ENCODE measurements around the gene TMPRSS12. TPM values are rescaled to one million over a fixed set of nuclear protein-coding genes. Genes with fewer than 3 reads are reported as not detected.
"Not testable (repeated sequence)": the region's sequence is repeated elsewhere in the genome, so short reads cannot be mapped to it uniquely, and the experiment has no call there.

The TMPRSS12 gene
- total RNA-seq, 4 donors from 2014 or later, result 0.34 TPM; not detected in 3

GRCh38 chr12:50901685-50902113, 59.0 kb downstream of the TMPRSS12 start:
- Histone ChIP-seq H3K4me3 (no peak overlapping the region), H3K4me1 (no peaks in the 10 kb centered on the region), H3K27ac (no peak overlapping the region), H3K9me3 (no peaks in the 10 kb centered on the region), H3K27me3 (no peaks in the 10 kb centered on the region), H3K36me3 (no peaks in the 10 kb centered on the region)
- TF ChIP-seq EP300 (IDR thresholded peaks at IDR 0.05) (no peak), POLR2A (IDR thresholded peaks at IDR 0.05) (no peak), POLR2AphosphoS5 (IDR thresholded peaks at IDR 0.05) (no peak), CTCF (IDR thresholded peaks at IDR 0.05) (no peak)
- WGBS, result 88% methylated on average over 2 of the region's 4 CpGs
- DNase-seq (ENCODE audit: low spot score in 2 of 2), result no peak

GRCh38 chr12:50908479-50908878, 65.8 kb downstream of the TMPRSS12 start:
- WGBS, result 92% methylated on average over 5 of the region's 5 CpGs
- not testable (repeated sequence) for H3K4me1 ChIP-seq; H3K9me3 ChIP-seq; H3K27ac ChIP-seq; DNase-seq (ENCODE audit: low spot score in 2 of 2); H3K4me3 ChIP-seq; H3K36me3 ChIP-seq; H3K27me3 ChIP-seq

GRCh38 chr12:50912361-50912760, 69.6 kb downstream of the TMPRSS12 start:
- H3K36me3 ChIP-seq; H3K4me1 ChIP-seq; DNase-seq (ENCODE audit: low spot score in 2 of 2); H3K27ac ChIP-seq; H3K27me3 ChIP-seq; H3K4me3 ChIP-seq: not testable (repeated sequence)
- WGBS, result 81% methylated on average over 6 of the region's 6 CpGs
- H3K9me3 ChIP-seq, result peaks cover 15% of the 10 kb centered on the region

- TF ChIP-seq EP300 (IDR thresholded peaks at IDR 0.05), result no peak
- TF ChIP-seq POLR2AphosphoS5 (IDR thresholded peaks at IDR 0.05), result no peak
- TF ChIP-seq CTCF (IDR thresholded peaks at IDR 0.05), result no peak
- DNase-seq (ENCODE audit: low spot score in 2 of 2), result no peak
These were observed 70.5 kb downstream of the TMPRSS12 start for GRCh38 chr12:50913224-50913623.

GRCh38 chr12:50914872-50915484, 72.3 kb downstream of the TMPRSS12 start:
- Histone ChIP-seq H3K9me3 (peaks cover 15% of the 10 kb centered on the region), H3K36me3 (no peaks in the 10 kb centered on the region), H3K27me3 (no peaks in the 10 kb centered on the region), H3K4me1 (no peaks in the 10 kb centered on the region), H3K4me3 (no peak overlapping the region), H3K27ac (no peak overlapping the region)
- TF ChIP-seq EP300 (IDR thresholded peaks at IDR 0.05) (no peak), POLR2AphosphoS5 (IDR thresholded peaks at IDR 0.05) (no peak), POLR2A (IDR thresholded peaks at IDR 0.05) (no peak), CTCF (IDR thresholded peaks at IDR 0.05) (no peak)
- WGBS, result 87% methylated on average over 6 of the region's 6 CpGs
- DNase-seq (ENCODE audit: low spot score in 2 of 2), result no peak

More at GRCh38 chr12:50913224-50913623, 70.5 kb downstream of the TMPRSS12 start:
- H3K4me1 ChIP-seq, result no peaks in the 10 kb centered on the region
- no peaks in the 10 kb centered on the region for H3K36me3 ChIP-seq
- WGBS, result 98% methylated on average over 2 of the region's 2 CpGs
- H3K4me3 ChIP-seq, result no peak overlapping the region
- peaks cover 15% of the 10 kb centered on the region for H3K9me3 ChIP-seq
- H3K27me3 ChIP-seq, result no peaks in the 10 kb centered on the region
- H3K27ac ChIP-seq, result no peak overlapping the region

- Histone ChIP-seq H3K9me3 (peaks cover 15% of the 10 kb centered on the region), H3K4me3 (no peak overlapping the region), H3K4me1 (no peaks in the 10 kb centered on the region), H3K36me3 (no peaks in the 10 kb centered on the region), H3K27me3 (no peaks in the 10 kb centered on the region), H3K27ac (no peak overlapping the region)
- 85% methylated on average over 3 of the region's 3 CpGs for WGBS
- TF ChIP-seq POLR2AphosphoS5 (IDR thresholded peaks at IDR 0.05) (no peak), EP300 (IDR thresholded peaks at IDR 0.05) (no peak), CTCF (IDR thresholded peaks at IDR 0.05) (no peak), POLR2A (IDR thresholded peaks at IDR 0.05) (no peak)
- no peak for DNase-seq (ENCODE audit: low spot score in 2 of 2)
These were observed 73.6 kb downstream of the TMPRSS12 start for GRCh38 chr12:50916292-50916691.
